Ovary (tissue), 9 donors: ENCODE measurements around the gene MEMO1. TPM values are rescaled to one million over a fixed set of nuclear protein-coding genes. Genes with fewer than 3 reads are reported as not detected.

ENCODE experiments used
- DNase-seq, 5 donors: peaks; one replicate each; pipeline ENCODE4 v3.0.0-alpha.2; 2019 to 2020
- H3K27ac ChIP-seq, 2 donors: fragments of 200-600 bp; one replicate each; pipeline versions ENCODE4 v1.5.1 to v1.8.0; 2019 to 2022
- H3K27me3 ChIP-seq: fragments of 200-600 bp; one replicate; pipeline ENCODE4 v1.8.0; 2022
- H3K36me3 ChIP-seq: fragments of 200-600 bp; sonication (generic); one replicate; pipeline ENCODE4 v1.5.1; 2019
- H3K4me1 ChIP-seq: one replicate; pipeline ENCODE4 v1.8.1; 2013; ENCODE audit warnings: mild to moderate bottlenecking, moderate library complexity; ENCODE audit not compliant: insufficient read depth
- H3K4me3 ChIP-seq: fragments of 200-600 bp; sonication (generic); one replicate; pipeline ENCODE4 v1.5.1; 2017
- H3K9me3 ChIP-seq, 2 donors: fragments of 200-600 bp in 1 of 2; sonication (generic) in 1 of 2; one replicate each; pipeline versions ENCODE4 v1.5.1 to v1.8.1; 2013 to 2019; ENCODE audit warnings: mild to moderate bottlenecking in 1 of 2, moderate library complexity in 1 of 2
- CTCF ChIP-seq, 3 donors: fragments of 450-650 bp in 2 of 3; fragments of 200-600 bp in 1 of 3; IDR thresholded peaks; one replicate each; pipeline versions ENCODE4 v1.5.1 to v1.8.0; 2016 to 2022; ENCODE audit warnings: antibody characterized with exemption in 3 of 3, mild to moderate bottlenecking in 1 of 3
- EP300 ChIP-seq: sonication (generic); formaldehyde crosslinking; IDR thresholded peaks from one replicate; pipeline ENCODE4 v1.6.1; 2017; ENCODE audit warnings: antibody characterized with exemption
- POLR2A ChIP-seq: fragments of 450-650 bp; IDR thresholded peaks from one replicate; pipeline ENCODE4 v1.6.1; 2017; ENCODE audit warnings: antibody characterized with exemption, mild to moderate bottlenecking, moderate library complexity
- WGBS, 3 donors: extraction: QIAGEN DNeasy Blood & Tissue Kit in 1 of 3; methylation state at CpG; one replicate each; pipeline versions ENCODE4 v1.1.5 to v1.1.7; 2013 to 2017; 5-methylcytosine and 5-hydroxymethylcytosine counted together
- intact Hi-C, 4 donors: fragments of 100-400 bp; cut with DNase I; formaldehyde crosslinking; loops; one replicate each; pipeline versions ENCODE4 v1.11.0 to v1.15.1; 2022 to 2023
- polyA plus RNA-seq, 2 donors: library from polyadenylated mRNA; stranded (reverse); fragments of 200-250 nt in 1 of 2; fragments of 350-450 nt in 1 of 2; fragmentation: Illumina TruSeq in 1 of 2; extraction: RNeasy Lipid Tissue Mini Kit (QIAGEN cat#74804) in 1 of 2; gene quantifications; one replicate each; pipeline ENCODE4 v1.2.3, GENCODE V29; 2013 to 2014
- total RNA-seq, 7 donors: library from RNA; depleted of rRNA in 2 of 7; stranded (reverse); fragments of >200 nt in 2 of 7; fragmentation: NEBNext Ultra II Directional in 3 of 7; extraction: Animal tissue kit (Norgen Biotek cat#: 25700) in 3 of 7; gene quantifications; one replicate each; pipeline versions ENCODE4 v1.1.0 to v1.2.4, GENCODE V29; 2016 to 2023
- donor health status: DM: no; HTN: no; CAD: no; lungs with moderate emphysema.
- donor health status: DM: no; HTN: no; CAD: no.
- donor health status: Bipolar disorder and iron deficiency.
- donor health status: DM: yes; HTN: yes; CAD: no.
- donor health status: DM: no; HTN: no; CAD: no.
- donor health status: DM: yes; HTN: yes; CAD: no.

Gene MEMO1
- total and polyA plus RNA-seq, 9 donors = 19.0 to 41.3 (median 28.9) TPM

- Histone ChIP-seq H3K36me3 (no peaks in the 10 kb centered on the region), H3K4me3 (no peak overlapping the region), H3K4me1 (peaks cover 3% of the 10 kb centered on the region), H3K27ac (no peak overlapping the region), H3K9me3 (no peaks in the 10 kb centered on the region), H3K27me3 (no peaks in the 10 kb centered on the region)
- no peak for DNase-seq
- no peak for TF ChIP-seq POLR2A
- no peak for TF ChIP-seq EP300
- TF ChIP-seq CTCF (IDR thresholded peaks at IDR 0.05) = no peak
- intact Hi-C loops = no loop called here
Observed at GRCh38 chr2:32007121-32007391, 3.8 kb downstream of the MEMO1 start.

GRCh38 chr2:32005371-32005976, 5.3 kb downstream of the MEMO1 start:
- TF ChIP-seq CTCF (IDR thresholded peaks at IDR 0.05) (no peak), POLR2A (no peak), EP300 (no peak)
- 97 to 100% (median 99%) methylated on average over 2 of the region's 2 CpGs for WGBS, 3 donors
- DNase-seq = no peak

GRCh38 chr2:32003791-32004190, 7.0 kb downstream of the MEMO1 start:
- DNase-seq = no peak
- Histone ChIP-seq H3K4me1 (peaks cover 3% of the 10 kb centered on the region), H3K4me3 (no peak overlapping the region), H3K27me3 (no peaks in the 10 kb centered on the region), H3K9me3 (no peaks in the 10 kb centered on the region), H3K36me3 (no peaks in the 10 kb centered on the region), H3K27ac (no peak overlapping the region)
- no peak for TF ChIP-seq POLR2A
- no peak for TF ChIP-seq CTCF (IDR thresholded peaks at IDR 0.05)
- WGBS, 3 donors = 96 to 100% (median 100%) methylated on average over 2 of the region's 2 CpGs
- intact Hi-C loops = no loop called here

More at GRCh38 chr2:32005371-32005976, 5.3 kb downstream of the MEMO1 start:
- H3K27ac ChIP-seq = no peak overlapping the region
- H3K9me3 ChIP-seq = no peaks in the 10 kb centered on the region
- H3K36me3 ChIP-seq = no peaks in the 10 kb centered on the region
- no peaks in the 10 kb centered on the region for H3K27me3 ChIP-seq
- H3K4me3 ChIP-seq = no peak overlapping the region
- intact Hi-C loops = no loop called here
- peaks cover 3% of the 10 kb centered on the region for H3K4me1 ChIP-seq

- Histone ChIP-seq H3K27ac (no peak overlapping the region), H3K36me3 (no peaks in the 10 kb centered on the region), H3K27me3 (no peaks in the 10 kb centered on the region), H3K9me3 (no peaks in the 10 kb centered on the region), H3K4me1 (no peaks in the 10 kb centered on the region), H3K4me3 (no peak overlapping the region)
- TF ChIP-seq CTCF (IDR thresholded peaks at IDR 0.05) (no peak), EP300 (no peak), POLR2A (no peak)
- intact Hi-C loops = no loop called here
- DNase-seq = no peak
- 89 to 93% (median 92%) methylated on average over 3 of the region's 3 CpGs for WGBS, 3 donors
Observed at GRCh38 chr2:32002406-32002805, 8.4 kb downstream of the MEMO1 start.

GRCh38 chr2:31999438-31999837, 11.4 kb downstream of the MEMO1 start:
- intact Hi-C loops = no loop called here
- Histone ChIP-seq H3K27ac (no peak overlapping the region), H3K9me3 (no peaks in the 10 kb centered on the region), H3K36me3 (no peaks in the 10 kb centered on the region), H3K27me3 (no peaks in the 10 kb centered on the region), H3K4me3 (no peak overlapping the region), H3K4me1 (peaks cover 1% of the 10 kb centered on the region)
- 97 to 99% (median 97%) methylated on average over 4 of the region's 4 CpGs for WGBS, 3 donors
- TF ChIP-seq POLR2A (no peak), CTCF (IDR thresholded peaks at IDR 0.05) (no peak)
- DNase-seq = no peak
